SK-N-MC (cell line): ENCODE measurements around the gene NOP16.

Experiments used
- DNase-seq: peaks from one replicate; pipeline ENCODE4 v3.0.0-alpha.2; 2011; ENCODE audit warnings: low read depth, low spot score
- H3K27ac ChIP-seq: fragments of 200-600 bp; sonication (generic); 2 replicates; pipeline ENCODE4 v1.5.1; 2016; ENCODE audit warnings: mixed run types
- H3K36me3 ChIP-seq: fragments of 200-600 bp; sonication (generic); 2 replicates; pipeline ENCODE4 v1.6.1; 2017; ENCODE audit warnings: antibody characterized with exemption, low read length, mixed read lengths; ENCODE audit not compliant: insufficient read depth
- H3K4me3 ChIP-seq: fragments of 200-600 bp; sonication (generic); 2 replicates; pipeline ENCODE4 v1.5.1; 2016
- H3K9ac ChIP-seq: fragments of 200-600 bp; sonication (generic); 2 replicates; pipeline ENCODE4 v1.8.0; 2017; ENCODE audit warnings: mixed run types, mixed read lengths; ENCODE audit not compliant: insufficient read length
- H3K9me3 ChIP-seq: fragments of 200-600 bp; sonication (generic); 2 replicates; pipeline ENCODE4 v1.6.1; 2017; ENCODE audit warnings: low read depth, mild to moderate bottlenecking, antibody characterized with exemption, low read length, moderate library complexity, mixed read lengths
- EZH2 ChIP-seq: fragments of 200-600 bp; sonication (generic); IDR thresholded peaks from one replicate; pipeline ENCODE4 v1.6.1; 2017; ENCODE audit warnings: antibody characterized with exemption
- FOXP2 ChIP-seq: optimal IDR thresholded peaks from 2 replicates; pipeline ENCODE3; 2011; ENCODE audit warnings: mild to moderate bottlenecking, moderate library complexity; ENCODE audit not compliant: insufficient read depth; ENCODE audit errors: extremely low read length, control extremely low read depth
- POLR2AphosphoS5 ChIP-seq: IDR thresholded peaks from 2 replicates; pipeline ENCODE4 v1.6.1; 2012; ENCODE audit warnings: mild to moderate bottlenecking, low read depth, low read length, borderline replicate concordance

The NOP16 gene

DNA sequence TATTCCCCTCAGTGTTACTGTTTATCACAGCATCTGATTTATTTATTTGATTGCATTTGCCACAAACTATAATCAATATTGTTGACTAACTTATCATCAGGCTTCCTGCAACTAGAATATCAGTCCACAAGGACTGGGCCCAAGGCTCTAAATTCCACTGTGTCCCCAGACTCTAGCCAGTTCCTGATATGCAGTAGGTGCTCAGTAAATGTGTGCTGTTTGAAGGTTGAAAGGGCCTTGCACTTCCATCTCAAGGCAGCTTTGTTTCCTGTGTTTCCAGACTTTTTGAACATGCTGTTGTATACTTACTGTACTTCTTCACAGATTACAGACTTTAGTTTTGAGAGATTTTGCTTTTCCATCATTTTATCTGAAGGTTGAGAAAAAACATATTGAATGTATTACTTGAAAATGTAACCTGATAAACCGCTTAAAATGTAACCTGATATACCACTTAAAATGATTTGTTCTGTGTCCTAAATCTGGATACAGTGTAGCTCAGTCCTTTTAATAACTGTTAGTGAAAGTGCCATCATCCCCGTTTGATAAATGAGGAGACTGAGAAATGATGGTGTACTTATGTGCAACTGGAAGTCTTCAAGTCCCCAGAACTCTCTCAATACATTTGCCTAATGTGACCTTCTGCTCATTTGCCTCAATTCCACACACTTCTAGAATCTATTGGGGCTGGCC lies 45.5 kb downstream of the NOP16 start:
- Histone ChIP-seq H3K27ac (no peak overlapping the region), H3K4me3 (no peak overlapping the region), H3K9me3 (no peaks in the 10 kb centered on the region), H3K9ac (no peak overlapping the region), H3K36me3 (peaks cover 38% of the 10 kb centered on the region)
- no peak for TF ChIP-seq FOXP2
- no peak for TF ChIP-seq POLR2AphosphoS5
- TF ChIP-seq EZH2 = no peak
- DNase-seq = no peak

DNA sequence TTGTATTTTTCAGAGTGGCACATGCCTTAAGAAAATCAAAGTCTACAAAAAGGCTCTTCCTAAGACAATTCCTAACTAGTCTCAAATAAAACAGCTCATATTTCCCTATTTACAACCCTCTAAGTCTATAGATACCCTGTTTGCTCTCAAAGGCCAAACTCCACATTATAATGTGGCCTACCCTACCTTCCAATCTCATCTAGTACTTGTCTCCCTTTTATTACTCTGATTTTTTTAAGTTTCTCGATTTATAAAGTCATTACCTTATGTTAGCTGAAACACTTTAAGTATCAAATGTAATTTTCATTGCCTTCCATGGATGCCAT lies 46.3 kb downstream of the NOP16 start:
- Histone ChIP-seq H3K4me3 (no peak overlapping the region), H3K9me3 (no peaks in the 10 kb centered on the region), H3K27ac (no peak overlapping the region), H3K36me3 (peaks cover 37% of the 10 kb centered on the region), H3K9ac (no peak overlapping the region)
- no peak for DNase-seq
- TF ChIP-seq EZH2 (no peak), POLR2AphosphoS5 (no peak), FOXP2 (no peak)

DNA sequence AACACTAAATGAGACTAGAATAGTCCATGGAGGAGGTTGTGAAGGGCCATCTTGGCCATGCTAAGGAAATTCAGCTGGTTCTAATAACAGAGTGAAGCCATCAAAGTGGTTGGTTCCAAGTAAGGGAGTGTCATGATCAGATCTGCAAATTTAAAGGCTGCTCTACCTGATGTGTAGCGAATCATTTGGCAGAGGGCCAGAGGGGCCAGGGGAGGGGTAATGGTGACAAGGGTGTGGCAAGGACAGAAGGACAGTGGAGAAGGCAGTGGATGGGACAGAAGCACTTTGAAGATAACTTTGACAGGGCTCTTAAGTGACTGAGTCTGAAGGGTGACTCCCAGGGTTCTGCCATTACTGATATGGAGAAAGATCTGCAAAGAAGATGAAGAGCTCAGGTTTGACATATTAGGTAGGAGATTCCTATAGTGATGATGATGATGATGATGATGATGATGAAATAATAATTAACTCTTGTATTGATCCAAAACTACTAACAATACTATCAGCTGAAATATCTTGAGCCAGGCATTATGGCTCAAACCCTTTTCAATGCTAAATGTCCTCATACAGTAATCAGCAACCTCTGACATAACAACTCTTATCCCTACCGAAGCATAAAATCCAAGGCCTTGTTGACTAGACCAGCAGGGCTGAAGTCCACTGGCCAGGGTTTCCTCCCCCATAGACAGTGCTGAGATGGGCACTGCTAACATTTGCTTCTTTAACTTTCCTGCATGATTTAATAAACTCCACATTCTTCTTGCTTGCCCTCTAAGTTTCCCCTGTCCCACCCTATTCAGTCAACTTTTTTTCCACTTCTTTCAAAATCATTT lies 46.9 kb downstream of the NOP16 start:
- DNase-seq = no peak
- no peak overlapping the region for H3K27ac ChIP-seq
- no peak overlapping the region for H3K9ac ChIP-seq
- TF ChIP-seq EZH2 (no peak), POLR2AphosphoS5 (no peak), FOXP2 (no peak)
- no peak overlapping the region for H3K4me3 ChIP-seq
- no peaks in the 10 kb centered on the region for H3K9me3 ChIP-seq
- peaks cover 38% of the 10 kb centered on the region for H3K36me3 ChIP-seq

DNA sequence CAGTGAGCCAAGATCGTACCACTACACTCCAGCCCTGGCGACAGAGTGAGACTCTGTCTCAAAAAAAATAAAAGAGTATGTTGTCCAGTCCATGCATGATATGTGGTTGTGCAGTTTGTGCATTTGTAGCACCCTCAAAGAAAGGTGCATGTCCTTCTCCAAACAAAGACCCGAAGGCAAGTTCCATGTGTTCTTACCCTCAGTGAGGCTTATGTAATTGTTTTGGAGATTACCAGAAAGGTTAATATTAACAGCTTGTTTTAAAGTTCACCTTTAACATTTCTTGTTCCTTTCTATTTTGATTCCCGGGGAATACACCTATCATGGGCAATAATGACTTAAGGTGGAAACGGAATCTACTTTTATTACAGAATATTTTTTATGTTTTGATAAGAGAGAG lies 49.1 kb downstream of the NOP16 start:
- TF ChIP-seq EZH2 (no peak), FOXP2 (no peak), POLR2AphosphoS5 (no peak)
- Histone ChIP-seq H3K4me3 (no peak overlapping the region), H3K9ac (no peak overlapping the region), H3K9me3 (no peaks in the 10 kb centered on the region), H3K27ac (no peak overlapping the region), H3K36me3 (peaks cover 19% of the 10 kb centered on the region; the same call in 1 of the 2 replicates)
- no peak for DNase-seq

DNA sequence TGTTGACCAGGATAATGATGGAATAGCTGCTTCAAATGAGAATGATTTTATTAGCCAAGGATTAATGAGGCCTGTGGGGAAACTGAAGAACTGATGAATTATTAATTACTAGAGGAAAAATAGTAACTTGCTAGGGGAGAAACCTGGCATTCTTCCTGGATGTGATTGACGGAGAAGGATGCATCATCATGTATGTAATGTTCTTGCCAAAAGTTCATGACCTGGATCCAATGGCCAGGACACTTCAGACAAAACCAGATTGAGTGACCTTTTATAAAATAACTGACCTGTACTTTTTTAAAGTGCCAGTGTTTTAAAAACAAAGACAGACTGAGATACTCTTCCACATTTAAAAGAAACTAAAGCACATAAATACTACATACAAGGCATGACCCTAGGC lies 50.5 kb downstream of the NOP16 start:
- H3K9me3 ChIP-seq = no peaks in the 10 kb centered on the region
- peaks cover 15% of the 10 kb centered on the region; the same call in 1 of the 2 replicates for H3K36me3 ChIP-seq
- TF ChIP-seq FOXP2 = no peak
- TF ChIP-seq POLR2AphosphoS5 = no peak
- no peak for TF ChIP-seq EZH2
- no peak overlapping the region for H3K4me3 ChIP-seq
- no peak overlapping the region for H3K9ac ChIP-seq
- no peak for DNase-seq
- no peak overlapping the region for H3K27ac ChIP-seq

DNA sequence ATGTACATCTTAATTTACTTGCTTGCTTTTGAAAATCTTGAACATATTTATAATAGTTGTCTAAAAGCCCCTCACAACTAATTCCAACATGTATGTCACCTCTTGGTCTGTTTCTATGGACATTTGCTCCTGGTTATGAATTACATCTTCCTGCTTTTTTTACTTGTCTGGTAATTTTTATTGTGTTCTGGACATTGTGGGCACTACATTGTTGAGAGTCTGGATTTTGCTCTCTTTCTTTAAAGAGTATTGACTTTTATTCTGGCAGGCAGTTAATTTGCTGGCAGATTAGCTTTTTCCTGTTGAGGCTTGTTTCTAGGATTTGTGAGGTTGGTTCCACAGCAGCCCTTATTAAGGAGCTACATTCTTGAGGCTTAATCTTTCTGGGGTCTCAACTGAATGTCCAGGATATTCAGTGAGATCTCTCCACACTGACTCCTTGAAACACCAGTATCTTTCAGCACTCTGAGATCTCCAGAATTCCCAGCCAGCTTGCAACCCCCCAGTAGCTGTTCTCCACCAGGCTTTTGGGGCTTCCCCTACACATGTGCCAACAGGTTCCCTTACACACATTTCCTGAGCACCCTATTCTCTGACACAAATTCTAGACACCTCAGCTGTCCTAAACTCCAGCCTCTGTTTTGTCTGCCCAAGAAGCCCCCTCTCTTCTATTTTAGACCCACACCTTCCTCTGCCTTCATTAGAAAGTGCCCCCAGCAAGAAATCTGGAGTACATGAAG lies 54.2 kb downstream of the NOP16 start:
- H3K36me3 ChIP-seq = peaks cover 15% of the 10 kb centered on the region; the same call in 1 of the 2 replicates

More for the DNA sequence above, 54.2 kb downstream of the NOP16 start:
- Histone ChIP-seq H3K27ac (no peak overlapping the region), H3K9ac (no peak overlapping the region), H3K9me3 (no peaks in the 10 kb centered on the region), H3K4me3 (no peak overlapping the region)
- TF ChIP-seq FOXP2 = no peak
- DNase-seq = no peak
